GM12878 (cell line): Measurements from ENCODE around the gene LRCH3. TPM values are rescaled to one million over a fixed set of nuclear protein-coding genes. Genes with fewer than 3 reads are reported as not detected.

Source experiments
- ATAC-seq: fragments of 200-7000 bp; cut with Tn5 transposase; 3 replicates; pipeline ENCODE4 v1.9.1; 2020; ENCODE audit warnings: mild to moderate bottlenecking, moderate library complexity
- BruUV-seq: library from RNA; stranded (reverse); fragments of 400-500 nt; replicated peaks from 2 replicates; lab custom pipeline; 2021; lab: Mats Ljungman, UMichigan
- CTCF ChIA-PET: fragments of 300-600 bp; sonication (Branson Sonifier 250); formaldehyde crosslinking; extraction: SDS; loops from one replicate; lab custom pipeline; 2021; ENCODE audit warnings: inconsistent platforms; lab: Yijun Ruan, JAX
- POLR2A ChIA-PET: fragments of 350-600 bp; formaldehyde crosslinking; extraction: SDS; loops from one replicate; lab custom pipeline; 2021; ENCODE audit warnings: inconsistent platforms; lab: Charles Lee
- RAD21 ChIA-PET: fragments of 300-600 bp; sonication (Branson Sonifier 250); formaldehyde crosslinking; loops from one replicate; lab custom pipeline; 2023; ENCODE audit warnings: antibody characterized with exemption; ENCODE audit not compliant: unreplicated experiment; lab: Charles Lee
- SMC1A ChIA-PET: fragments of 300-600 bp; sonication (Branson Sonifier 250); formaldehyde crosslinking; loops from one replicate; lab custom pipeline; 2023; ENCODE audit not compliant: unreplicated experiment, uncharacterized antibody; lab: Charles Lee
- DNase-seq: peaks from one replicate; pipeline ENCODE4 v3.0.0-alpha.2; 2011; ENCODE audit warnings: low read depth, low spot score
- FAIRE-seq: peaks from 3 replicates; lab custom pipeline; 2011; peaks lifted over from hg19 to GRCh38; lab: Jason Lieb, UNC
- H2AFZ ChIP-seq: 2 replicates; pipeline ENCODE4 v1.6.0; 2011; ENCODE audit warnings: low read depth, low read length, control low read depth; ENCODE audit not compliant: control insufficient read depth
- H3K27ac ChIP-seq: 2 replicates; pipeline ENCODE4 v1.5.1; 2011; ENCODE audit warnings: control low read depth; ENCODE audit not compliant: control insufficient read depth, insufficient read depth
- H3K27me3 ChIP-seq, 2 experiments: replicated peaks in 1 of 2; 2 replicates each; pipeline versions ENCODE4 v1.6.0 to v1.6.1; 2011; ENCODE audit warnings: low read length in 1 of 2; ENCODE audit not compliant: control insufficient read depth in 2 of 2, insufficient read depth in 2 of 2
- H3K36me3 ChIP-seq, 2 experiments: 2 replicates each; pipeline ENCODE4 v1.5.1; 2011; ENCODE audit warnings: low read length in 1 of 2; ENCODE audit not compliant: control insufficient read depth in 2 of 2, insufficient read depth in 2 of 2
- H3K4me1 ChIP-seq: 2 replicates; pipeline ENCODE4 v1.6.1; 2011; ENCODE audit warnings: mild to moderate bottlenecking, low read length, moderate library complexity, mixed read lengths; ENCODE audit not compliant: control insufficient read depth, insufficient read depth
- H3K4me2 ChIP-seq: 2 replicates; pipeline ENCODE4 v1.6.0; 2011; ENCODE audit warnings: control low read depth; ENCODE audit not compliant: control insufficient read depth, insufficient read depth
- H3K4me3 ChIP-seq: fragments of 200-600 bp; sonication (generic); 2 replicates; pipeline ENCODE4 v1.5.1; 2016
- H3K79me2 ChIP-seq: 2 replicates; pipeline ENCODE4 v1.6.0; 2011; ENCODE audit warnings: low read length; ENCODE audit not compliant: control insufficient read depth, insufficient read depth
- H3K9ac ChIP-seq: 2 replicates; pipeline ENCODE4 v1.8.0; 2011; ENCODE audit warnings: low read length, control low read depth, mixed read lengths; ENCODE audit not compliant: control insufficient read depth, insufficient read depth
- H3K9me3 ChIP-seq: replicated peaks from 3 replicates; pipeline ENCODE4 v1.5.1; 2011; ENCODE audit warnings: mild to moderate bottlenecking, low read length; ENCODE audit not compliant: control insufficient read depth, insufficient read depth
- H4K20me1 ChIP-seq: 2 replicates; pipeline ENCODE4 v1.6.0; 2011; ENCODE audit not compliant: control insufficient read depth, insufficient read depth
- BACH1 ChIP-seq: fragments of 450-650 bp; IDR thresholded peaks from 2 replicates; pipeline ENCODE4 v1.6.1; 2017; ENCODE audit warnings: mild to moderate bottlenecking, borderline replicate concordance
- CREM ChIP-seq: IDR thresholded peaks from 2 replicates; pipeline ENCODE4 v1.6.1; 2014; ENCODE audit warnings: antibody characterized with exemption, low read depth
- E2F4 ChIP-seq: IDR thresholded peaks from 2 replicates; pipeline ENCODE4 v1.6.1; 2012; ENCODE audit warnings: low read depth, low read length, improper control_type of control experiment
- HDGF ChIP-seq: fragments of 450-650 bp; IDR thresholded peaks from 2 replicates; pipeline ENCODE4 v1.6.1; 2016; ENCODE audit warnings: antibody characterized with exemption
- JUNB ChIP-seq: IDR thresholded peaks from 2 replicates; pipeline ENCODE4 v1.6.1; 2016; ENCODE audit warnings: antibody characterized with exemption, mild to moderate bottlenecking
- MAX ChIP-seq: IDR thresholded peaks from 2 replicates; pipeline ENCODE4 v1.6.1; 2012; ENCODE audit warnings: low read depth, low read length, improper control_type of control experiment
- MTA2 ChIP-seq: fragments of 450-650 bp; IDR thresholded peaks from 2 replicates; pipeline ENCODE4 v1.6.1; 2016; ENCODE audit warnings: low read depth, mild to moderate bottlenecking, moderate library complexity
- NFYB ChIP-seq: IDR thresholded peaks from 2 replicates; pipeline ENCODE4 v1.6.1; 2011; ENCODE audit warnings: low read depth, mild to moderate bottlenecking, low read length, improper control_type of control experiment, moderate library complexity; ENCODE audit not compliant: insufficient read depth
- PKNOX1 ChIP-seq: fragments of 450-650 bp; IDR thresholded peaks from 2 replicates; pipeline ENCODE4 v1.6.1; 2016; ENCODE audit warnings: mild to moderate bottlenecking
- REST ChIP-seq: IDR thresholded peaks from 2 replicates; pipeline ENCODE4 v1.6.1; 2012; ENCODE audit warnings: mild to moderate bottlenecking, low read depth, low read length
- RUNX3 ChIP-seq: IDR thresholded peaks from 2 replicates; pipeline ENCODE4 v1.6.1; 2012; ENCODE audit warnings: low read length, inconsistent platforms
- SMARCA5 ChIP-seq: fragments of 450-650 bp; IDR thresholded peaks from 2 replicates; pipeline ENCODE4 v1.6.1; 2017; ENCODE audit warnings: mild to moderate bottlenecking
- SMC3 ChIP-seq: IDR thresholded peaks from 2 replicates; pipeline ENCODE4 v1.6.1; 2011; ENCODE audit warnings: low read length, improper control_type of control experiment, borderline replicate concordance
- ZBTB11 ChIP-seq: fragments of 450-650 bp; formaldehyde crosslinking; IDR thresholded peaks from 2 replicates; pipeline ENCODE4 v1.5.0; 2022; ENCODE audit warnings: mild to moderate bottlenecking, missing genetic modification characterization
- ZNF622 ChIP-seq: fragments of 450-650 bp; IDR thresholded peaks from 2 replicates; pipeline ENCODE4 v1.6.1; 2017; ENCODE audit warnings: mild to moderate bottlenecking, inconsistent platforms
- WGBS: methylation state at CpG from one replicate; pipeline ENCODE4 v1.1.6; 2016; ENCODE audit warnings: low lambda C conversion rate; ENCODE audit not compliant: insufficient replicate concordance, insufficient coverage; ENCODE audit errors: missing lambda C conversion rate; 5-methylcytosine and 5-hydroxymethylcytosine counted together
- in situ Hi-C: fragments of 300-500 bp; cut with MboI; formaldehyde crosslinking; loops from 9 replicates; pipeline ENCODE4 v1.14.3; 2018; ENCODE audit warnings: mixed read lengths
- intact Hi-C: fragments of 100-400 bp; cut with micrococcal nuclease; formaldehyde crosslinking; loops from one replicate; pipeline ENCODE4 v1.14.2; 2022; ENCODE audit not compliant: unreplicated experiment
- polyA plus RNA-seq, 11 experiments: library from polyadenylated mRNA; depleted of rRNA in 4 of 11; unstranded in 6 of 11; stranded (reverse) in 5 of 11; fragments of >200 nt; fragmentation: Nextera tagmentation in 4 of 11; fragmentation: Illumina TruSeq in 1 of 11; extraction: Ambion mirVana in 4 of 11; extraction: Trizol in 1 of 11; gene quantifications; 1 replicate in 1 of 11; 2 replicates in 10 of 11; pipeline versions ENCODE4 v1.2.1 to v1.2.3, GENCODE V29; 2011 to 2016; ENCODE audit warnings: inconsistent platforms in 2 of 11, missing spikeins in 2 of 11, low read depth in 1 of 11
- total RNA-seq, 4 experiments: library from RNA; depleted of rRNA in 3 of 4; stranded (reverse); fragments of >200 nt in 3 of 4; fragmentation: Illumina TruSeq in 1 of 4; extraction: Trizol in 1 of 4; gene quantifications; 2 replicates each; pipeline versions ENCODE4 v1.2.1 to v1.2.3, GENCODE V29; 2013 to 2021

The LRCH3 gene
- total and polyA plus RNA-seq, 10 of the 15 experiments (the other 5 are each of a cell fraction or from before 2014, with no cell fraction given): 3.9 to 136 (median 40.6) TPM

GRCh38 chr3:197880491-197881269, 89.6 kb downstream of the LRCH3 start:
- ATAC-seq (no peak), DNase-seq (no peak), FAIRE-seq (no peak)
- no peak overlapping the region for H2AFZ ChIP-seq
- H3K4me1 ChIP-seq: no peaks in the 10 kb centered on the region
- ChIA-PET SMC1A (interaction anchor here (1.4 kb wide), 1 partner anchor 9 kb away, joined by 4 read pairs; no protein-coding TSS in a partner anchor), POLR2A (no interaction called here), RAD21 (no interaction called here), CTCF (interaction anchor here (0.8 to 0.9 kb wide), 2 partner anchors 13 to 62 kb away, joined by 3 to 4 read pairs; no protein-coding TSS in a partner anchor)
- no peaks in the 10 kb centered on the region for H3K27me3 ChIP-seq
- in situ Hi-C loops (no loop called here), intact Hi-C loops (no loop called here)
- no TSS peak for BruUV-seq
- no peak overlapping the region for H3K4me3 ChIP-seq
- no peak overlapping the region for H3K4me2 ChIP-seq
- 97% methylated on average over 17 of the region's 17 CpGs for WGBS
- no peaks in the 10 kb centered on the region for H3K79me2 ChIP-seq
- H3K36me3 ChIP-seq: peaks cover 0 to 5% of the 10 kb centered on the region in 2 experiments; a peak in 3 of 4 replicates
- no peaks in the 10 kb centered on the region for H3K9me3 ChIP-seq
- H3K27ac ChIP-seq: no peak overlapping the region
- no peak overlapping the region for H3K9ac ChIP-seq
- no peaks in the 10 kb centered on the region for H4K20me1 ChIP-seq
- TF ChIP-seq ZNF622 (no peak), SMC3 (no peak), BACH1 (no peak), MAX (no peak), RUNX3 (no peak), REST (no peak), CREM (no peak), E2F4 (no peak), MTA2 (no peak), NFYB (no peak), JUNB (no peak), ZBTB11 (CRISPR knock-in tag) (no peak), HDGF (no peak), SMARCA5 (no peak), PKNOX1 (no peak)
